GM23338 (cell line): Measurements from ENCODE around the gene F3. TPM values are rescaled to one million over a fixed set of nuclear protein-coding genes. Genes with fewer than 3 reads are reported as not detected.

ENCODE experiments used
- ATAC-seq: fragments of 200-7000 bp; cut with Tn5 transposase; 3 replicates; pipeline ENCODE4 v1.9.1; 2020
- DNase-seq: peaks from one replicate; pipeline ENCODE4 v3.0.0-alpha.2; 2015; ENCODE audit warnings: low spot score
- H2AFZ ChIP-seq: fragments of 200-600 bp; sonication (generic); 2 replicates; pipeline ENCODE4 v1.8.0; 2016; ENCODE audit warnings: antibody characterized with exemption, mild to moderate bottlenecking, moderate library complexity
- H3F3A ChIP-seq: fragments of 200-600 bp; sonication (generic); replicated peaks from 2 replicates; pipeline ENCODE4 v1.8.0; 2017; ENCODE audit warnings: antibody characterized with exemption, mixed run types, low read depth
- H3K27ac ChIP-seq: fragments of 200-600 bp; sonication (generic); 2 replicates; pipeline ENCODE4 v1.6.1; 2016; ENCODE audit warnings: low read depth
- H3K27me3 ChIP-seq: fragments of 200-600 bp; sonication (generic); 2 replicates; pipeline ENCODE4 v1.8.0; 2016; ENCODE audit warnings: mild to moderate bottlenecking, mixed run types, moderate library complexity; ENCODE audit not compliant: insufficient read depth
- H3K36me3 ChIP-seq: fragments of 200-600 bp; sonication (generic); 2 replicates; pipeline ENCODE4 v1.8.0; 2016; ENCODE audit warnings: mild to moderate bottlenecking; ENCODE audit not compliant: insufficient read depth
- H3K4me1 ChIP-seq: fragments of 200-600 bp; sonication (generic); 2 replicates; pipeline ENCODE4 v1.8.0; 2016; ENCODE audit warnings: mild to moderate bottlenecking, moderate library complexity; ENCODE audit not compliant: insufficient read depth
- H3K4me2 ChIP-seq: fragments of 200-600 bp; sonication (generic); 2 replicates; pipeline ENCODE4 v1.7.1; 2017; ENCODE audit warnings: mixed run types
- H3K4me3 ChIP-seq: fragments of 200-600 bp; sonication (generic); 2 replicates; pipeline ENCODE4 v1.6.1; 2016; ENCODE audit warnings: mixed run types
- H3K79me2 ChIP-seq: fragments of 200-600 bp; sonication (generic); replicated peaks from 2 replicates; pipeline ENCODE4 v1.8.0; 2017; ENCODE audit warnings: mild to moderate bottlenecking; ENCODE audit not compliant: insufficient read depth
- H3K9me2 ChIP-seq: fragments of 200-600 bp; sonication (generic); 2 replicates; pipeline ENCODE4 v1.8.0; 2017; ENCODE audit not compliant: insufficient read depth
- H4K20me1 ChIP-seq: fragments of 200-600 bp; sonication (generic); replicated peaks from 2 replicates; pipeline ENCODE4 v1.8.0; 2017; ENCODE audit warnings: mild to moderate bottlenecking; ENCODE audit not compliant: insufficient read depth
- H3K27ac Mint-ChIP-seq: 2 replicates; pipeline ENCODE4 v1.8.0; 2020; ENCODE audit warnings: inconsistent platforms, mild to moderate bottlenecking, moderate library complexity, mixed read lengths
- H3K27me3 Mint-ChIP-seq: 3 replicates; pipeline ENCODE4 v1.8.0; 2022; ENCODE audit warnings: low read depth, mild to moderate bottlenecking, moderate library complexity, mixed read lengths, inconsistent platforms; ENCODE audit not compliant: insufficient read depth, poor library complexity
- H3K36me3 Mint-ChIP-seq: 3 replicates; pipeline ENCODE4 v1.8.0; 2021; ENCODE audit warnings: low read depth, mild to moderate bottlenecking, inconsistent platforms, moderate library complexity, mixed read lengths
- H3K4me1 Mint-ChIP-seq: 3 replicates; pipeline ENCODE4 v1.8.0; 2020; ENCODE audit warnings: mild to moderate bottlenecking, inconsistent platforms, mixed read lengths
- H3K4me3 Mint-ChIP-seq: 3 replicates; pipeline ENCODE4 v1.8.0; 2021; ENCODE audit warnings: moderate library complexity, mild to moderate bottlenecking, inconsistent platforms, mixed read lengths
- H3K9me3 Mint-ChIP-seq: 3 replicates; pipeline ENCODE4 v1.8.0; 2020; ENCODE audit warnings: moderate library complexity, mild to moderate bottlenecking, inconsistent platforms, mixed read lengths
- CREB1 ChIP-seq: fragments of 250-450 bp; sonication (Bioruptor Pico); IDR thresholded peaks from 2 replicates; pipeline ENCODE4 v1.5.0; 2020; ENCODE audit warnings: low read depth, mild to moderate bottlenecking, moderate library complexity
- CTCF ChIP-seq, 2 experiments: fragments of 200-600 bp in 1 of 2; sonication (generic) in 1 of 2; conservative IDR thresholded peaks; 2 replicates each; pipeline versions ENCODE4 v1.5.1 to v1.6.1; 2016 to 2017; ENCODE audit warnings: antibody characterized with exemption in 2 of 2, low read depth in 2 of 2, mild to moderate bottlenecking in 2 of 2, moderate library complexity in 1 of 2
- ETS1 ChIP-seq: IDR thresholded peaks from 2 replicates; pipeline ENCODE4 v1.6.1; 2016; ENCODE audit warnings: antibody characterized with exemption
- EZH2phosphoT487 ChIP-seq: fragments of 200-600 bp; sonication (generic); IDR thresholded peaks from one replicate; pipeline ENCODE4 v1.8.1; 2018; ENCODE audit warnings: antibody characterized with exemption; ENCODE audit not compliant: unreplicated experiment
- JUNB ChIP-seq: IDR thresholded peaks from one replicate; pipeline ENCODE4 v1.6.1; 2016; ENCODE audit warnings: antibody characterized with exemption; ENCODE audit not compliant: unreplicated experiment
- NANOG ChIP-seq: IDR thresholded peaks from 2 replicates; pipeline ENCODE4 v1.6.1; 2016; ENCODE audit warnings: antibody characterized with exemption, borderline replicate concordance
- polyA plus RNA-seq: library from polyadenylated mRNA; unstranded; fragments of >200 nt; fragmentation: Nextera tagmentation; extraction: Ambion mirVana; gene quantifications from 2 replicates; pipeline ENCODE4 v1.2.1, GENCODE V29; 2016
- total RNA-seq: library from RNA; depleted of rRNA; stranded (reverse); fragments of >200 nt; shearing (Covaris generic); gene quantifications from 2 replicates; pipeline ENCODE4 v1.2.3, GENCODE V29; 2014
- TF ChIP-seq, protein P1 (sequence below): IDR thresholded peaks from one replicate; pipeline ENCODE4 v1.6.1; 2018; ENCODE audit warnings: antibody characterized with exemption; ENCODE audit not compliant: unreplicated experiment

F3 gene
- total and polyA plus RNA-seq, 2 experiments from 2014 or later: 6.9 to 9.7 TPM

- TF ChIP-seq EZH2phosphoT487 (no peak), ETS1 (no peak)
Measured at GRCh38 chr1:94512816-94513215, 28.7 kb downstream of the F3 start (continued).

GRCh38 chr1:94504601-94505000 is 37.0 kb downstream of the F3 start:
- no peaks in the 10 kb centered on the region for H4K20me1 ChIP-seq
- no peaks in the 10 kb centered on the region for H3K79me2 ChIP-seq
- H3K9me3 Mint-ChIP-seq: no peaks in the 10 kb centered on the region; the same call in 2 of the 3 replicates
- no peak for DNase-seq
- no peaks in the 10 kb centered on the region for H3K9me2 ChIP-seq
- H3F3A ChIP-seq: no peaks in the 10 kb centered on the region
- H3K36me3 Mint-ChIP-seq: peaks cover 23% of the 10 kb centered on the region; the same call in 2 of the 3 replicates
- H3K4me2 ChIP-seq: no peak overlapping the region
- H3K27ac Mint-ChIP-seq: no peak overlapping the region
- H3K27ac ChIP-seq: no peak overlapping the region
- no peaks in the 10 kb centered on the region for H3K4me1 Mint-ChIP-seq
- no peaks in the 10 kb centered on the region for H3K4me1 ChIP-seq
- H3K36me3 ChIP-seq: no peaks in the 10 kb centered on the region
- no peak for ATAC-seq
- TF ChIP-seq EZH2phosphoT487: no peak
- no peak for TF ChIP-seq CREB1 (CRISPR knock-in tag)
- no peak for TF ChIP-seq CTCF (conservative IDR thresholded peaks at IDR 0.05; ENCODE audit: low read depth in 2 of 2)
- TF ChIP-seq JUNB: no peak
- TF ChIP-seq NANOG: no peak
- TF ChIP-seq ETS1: no peak
- TF ChIP-seq, protein P1, sequence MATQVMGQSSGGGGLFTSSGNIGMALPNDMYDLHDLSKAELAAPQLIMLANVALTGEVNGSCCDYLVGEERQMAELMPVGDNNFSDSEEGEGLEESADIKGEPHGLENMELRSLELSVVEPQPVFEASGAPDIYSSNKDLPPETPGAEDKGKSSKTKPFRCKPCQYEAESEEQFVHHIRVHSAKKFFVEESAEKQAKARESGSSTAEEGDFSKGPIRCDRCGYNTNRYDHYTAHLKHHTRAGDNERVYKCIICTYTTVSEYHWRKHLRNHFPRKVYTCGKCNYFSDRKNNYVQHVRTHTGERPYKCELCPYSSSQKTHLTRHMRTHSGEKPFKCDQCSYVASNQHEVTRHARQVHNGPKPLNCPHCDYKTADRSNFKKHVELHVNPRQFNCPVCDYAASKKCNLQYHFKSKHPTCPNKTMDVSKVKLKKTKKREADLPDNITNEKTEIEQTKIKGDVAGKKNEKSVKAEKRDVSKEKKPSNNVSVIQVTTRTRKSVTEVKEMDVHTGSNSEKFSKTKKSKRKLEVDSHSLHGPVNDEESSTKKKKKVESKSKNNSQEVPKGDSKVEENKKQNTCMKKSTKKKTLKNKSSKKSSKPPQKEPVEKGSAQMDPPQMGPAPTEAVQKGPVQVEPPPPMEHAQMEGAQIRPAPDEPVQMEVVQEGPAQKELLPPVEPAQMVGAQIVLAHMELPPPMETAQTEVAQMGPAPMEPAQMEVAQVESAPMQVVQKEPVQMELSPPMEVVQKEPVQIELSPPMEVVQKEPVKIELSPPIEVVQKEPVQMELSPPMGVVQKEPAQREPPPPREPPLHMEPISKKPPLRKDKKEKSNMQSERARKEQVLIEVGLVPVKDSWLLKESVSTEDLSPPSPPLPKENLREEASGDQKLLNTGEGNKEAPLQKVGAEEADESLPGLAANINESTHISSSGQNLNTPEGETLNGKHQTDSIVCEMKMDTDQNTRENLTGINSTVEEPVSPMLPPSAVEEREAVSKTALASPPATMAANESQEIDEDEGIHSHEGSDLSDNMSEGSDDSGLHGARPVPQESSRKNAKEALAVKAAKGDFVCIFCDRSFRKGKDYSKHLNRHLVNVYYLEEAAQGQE: no peak
- H2AFZ ChIP-seq: no peak overlapping the region
- H3K4me3 ChIP-seq: no peak overlapping the region
- no peak overlapping the region for H3K4me3 Mint-ChIP-seq
- H3K27me3 Mint-ChIP-seq: no peaks in the 10 kb centered on the region
- H3K27me3 ChIP-seq: no peaks in the 10 kb centered on the region
